COLO668 (cell line): ENCODE results near the gene DOCK10.
"Not testable (repeated sequence)": the region's sequence is repeated elsewhere in the genome, so short reads cannot be mapped to it uniquely, and the experiment has no call there.

Experiments used
- DNase-seq: peaks from one replicate; lab custom pipeline; 2025; ENCODE audit not compliant: unreplicated experiment; lab: John Stamatoyannopoulos, UW

Gene DOCK10

DNA sequence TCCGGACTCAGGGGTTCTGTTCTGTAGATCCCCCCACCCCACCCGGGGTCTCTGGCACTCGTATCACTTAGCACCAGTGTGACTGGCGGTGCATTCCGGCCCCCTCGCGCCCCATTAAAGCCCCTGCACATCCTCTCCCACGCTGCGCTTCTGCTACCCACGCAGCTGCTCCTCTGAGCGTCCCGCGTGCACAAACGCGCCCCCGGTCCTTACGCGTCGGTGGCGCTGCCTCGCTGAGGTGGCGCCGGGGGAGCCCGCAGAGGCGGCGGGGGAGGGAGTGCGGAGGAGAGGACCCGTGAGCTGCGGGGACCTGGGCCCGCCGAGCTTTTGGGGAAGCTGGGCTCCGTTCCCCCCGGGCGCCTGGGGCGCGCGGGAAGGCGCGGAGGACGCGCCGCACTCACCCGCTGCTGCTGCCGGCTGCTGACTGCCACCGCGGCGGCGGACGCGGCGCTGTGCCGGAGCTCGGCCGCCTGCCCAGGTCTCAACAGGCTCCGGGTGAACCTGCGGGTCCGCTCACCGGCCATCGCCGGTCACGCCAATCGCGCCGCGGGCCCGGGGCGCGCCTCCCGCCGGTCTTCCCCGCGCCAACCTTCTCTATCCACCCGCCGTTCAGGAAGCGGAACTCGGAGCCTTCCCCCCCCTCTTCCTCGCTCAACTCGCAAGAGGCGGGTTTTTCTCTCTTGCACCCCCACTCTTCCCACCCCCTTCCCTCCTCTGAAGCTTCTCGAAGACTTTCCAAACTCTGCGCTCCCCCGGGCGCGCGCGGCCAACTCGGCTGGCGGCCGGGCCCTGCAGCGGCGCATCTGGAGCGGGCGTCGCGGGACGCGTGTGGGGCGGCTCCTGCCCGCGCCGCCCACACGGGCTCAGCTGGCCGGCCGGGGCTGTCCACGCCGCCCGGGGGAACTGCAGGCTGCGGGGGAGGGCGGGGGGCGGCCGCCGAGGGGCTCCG lies at the start of gene DOCK10:
TSS of gene DOCK10 (minus strand) at position 618 of the 949 bp plus-strand sequence. CDS start at position 524, 94 bp downstream.
- peak; percentile 71 for DNase-seq

DNA sequence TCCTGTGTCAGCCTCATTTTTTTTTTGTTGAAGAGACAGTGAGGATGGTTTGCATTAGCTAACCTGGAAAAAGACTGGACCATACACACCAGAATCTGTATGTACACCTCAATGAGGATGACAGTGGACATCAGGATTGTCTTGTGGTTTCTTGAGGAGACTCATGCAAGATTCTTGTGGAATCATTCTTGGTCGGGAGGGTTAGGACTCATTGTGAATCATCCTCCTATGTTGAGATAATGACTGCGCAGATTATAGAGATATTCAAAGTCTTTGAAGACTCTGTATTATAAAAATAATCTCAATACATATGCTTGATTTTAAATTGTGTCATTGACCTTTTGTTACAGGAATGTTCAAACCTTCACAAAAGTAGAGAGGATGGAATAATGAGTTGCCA lies 49.1 kb upstream of the DOCK10 start:
- no peak for DNase-seq

DNA sequence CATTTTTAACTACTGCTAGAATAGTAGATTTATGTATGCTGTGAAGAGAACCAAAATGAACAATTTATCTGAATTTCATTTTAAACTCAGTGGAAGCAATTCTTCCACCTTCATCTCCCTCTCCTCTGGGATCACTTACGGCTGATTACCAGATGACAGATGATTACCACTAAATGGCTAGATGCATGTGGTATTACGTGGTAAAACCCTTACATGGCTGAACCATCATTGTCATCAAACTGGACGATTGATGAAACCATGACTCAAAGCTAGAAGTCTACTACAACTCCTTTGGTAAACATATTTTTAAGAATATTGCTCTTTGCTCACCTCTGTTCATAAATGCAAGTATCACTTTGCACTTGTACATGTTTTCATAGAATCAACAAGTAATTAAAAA lies 48.5 kb upstream of the DOCK10 start:
- DNase-seq, result no peak

DNA sequence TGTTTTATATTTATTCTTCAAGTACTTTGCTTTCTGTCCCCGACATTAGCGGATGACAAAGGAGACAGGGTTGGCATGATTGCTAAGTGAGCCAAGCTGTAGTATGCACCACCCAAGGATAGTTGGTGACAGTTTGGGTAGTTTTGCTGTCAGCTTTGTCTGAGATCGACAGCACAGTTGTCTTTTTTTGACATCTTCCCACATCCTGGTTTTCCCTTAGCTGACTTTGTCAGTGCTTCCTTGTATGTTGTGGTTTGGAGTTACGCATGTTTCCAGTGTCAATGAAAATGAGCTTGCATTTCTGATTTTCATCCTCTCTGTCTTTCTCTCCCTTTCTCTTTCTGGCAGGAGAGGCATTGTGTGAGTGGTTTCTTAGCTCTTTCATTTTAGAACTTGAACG lies 44.6 kb upstream of the DOCK10 start:
- DNase-seq, result no peak

DNA sequence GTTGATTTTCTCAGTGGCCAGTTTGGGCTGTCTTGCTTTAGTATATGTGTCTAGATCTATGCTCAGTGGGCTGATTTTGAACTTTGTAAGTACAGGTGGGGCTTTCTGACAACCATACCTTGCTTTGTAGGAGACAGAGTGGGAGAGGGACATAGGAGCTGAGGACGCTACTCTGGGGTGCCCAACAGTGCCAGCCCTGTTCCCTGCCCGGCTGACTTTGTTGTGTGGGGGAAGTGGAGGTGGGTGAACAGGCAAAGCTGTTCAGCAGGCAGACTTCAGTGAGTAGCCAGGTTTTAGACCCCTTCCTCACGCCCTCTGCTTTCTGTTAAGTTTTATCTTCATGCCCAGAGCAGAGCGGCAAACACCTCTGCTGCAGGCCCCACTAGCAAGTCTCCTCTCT lies 44.2 kb upstream of the DOCK10 start:
- no peak for DNase-seq

DNA sequence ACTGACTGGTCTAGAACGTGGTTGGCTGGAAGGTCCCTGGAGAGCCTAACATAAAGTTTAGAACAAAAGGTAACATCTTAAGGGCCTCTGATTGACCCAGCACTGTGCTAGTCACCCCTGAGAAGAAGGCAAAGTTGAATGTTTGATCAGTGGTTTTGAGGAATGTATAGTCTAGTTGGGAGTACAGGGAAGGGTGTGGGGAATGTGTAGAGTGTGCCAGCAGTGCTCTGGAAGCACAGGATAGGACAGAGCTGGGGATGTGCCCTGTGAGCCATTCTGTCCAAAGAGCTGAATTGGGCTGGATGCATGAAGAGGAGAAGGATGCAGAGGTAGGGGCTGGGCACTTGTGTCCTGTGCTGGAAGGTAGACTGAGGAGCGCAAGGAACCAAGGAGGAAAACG lies 41.0 kb upstream of the DOCK10 start:
- DNase-seq, result no peak

DNA sequence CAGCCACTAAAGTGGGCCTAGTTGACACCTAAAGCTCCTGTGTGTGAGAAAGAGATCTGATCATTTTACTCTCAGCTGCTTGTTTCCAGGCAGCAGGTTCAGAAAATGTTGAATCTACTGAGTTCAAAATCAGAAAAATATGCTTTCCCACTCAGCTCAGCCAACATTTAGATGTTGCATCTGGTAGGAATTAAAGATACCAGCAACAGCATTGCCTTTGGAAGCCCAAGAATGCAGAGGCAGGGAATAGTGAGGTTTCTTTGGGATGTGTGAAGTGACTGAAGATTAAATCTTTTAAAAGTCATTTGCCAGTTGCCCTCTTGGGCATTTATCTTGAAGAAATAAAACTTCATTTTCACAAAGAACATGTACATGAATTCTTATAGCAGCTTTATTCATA lies 33.9 kb upstream of the DOCK10 start:
- no peak for DNase-seq

DNA sequence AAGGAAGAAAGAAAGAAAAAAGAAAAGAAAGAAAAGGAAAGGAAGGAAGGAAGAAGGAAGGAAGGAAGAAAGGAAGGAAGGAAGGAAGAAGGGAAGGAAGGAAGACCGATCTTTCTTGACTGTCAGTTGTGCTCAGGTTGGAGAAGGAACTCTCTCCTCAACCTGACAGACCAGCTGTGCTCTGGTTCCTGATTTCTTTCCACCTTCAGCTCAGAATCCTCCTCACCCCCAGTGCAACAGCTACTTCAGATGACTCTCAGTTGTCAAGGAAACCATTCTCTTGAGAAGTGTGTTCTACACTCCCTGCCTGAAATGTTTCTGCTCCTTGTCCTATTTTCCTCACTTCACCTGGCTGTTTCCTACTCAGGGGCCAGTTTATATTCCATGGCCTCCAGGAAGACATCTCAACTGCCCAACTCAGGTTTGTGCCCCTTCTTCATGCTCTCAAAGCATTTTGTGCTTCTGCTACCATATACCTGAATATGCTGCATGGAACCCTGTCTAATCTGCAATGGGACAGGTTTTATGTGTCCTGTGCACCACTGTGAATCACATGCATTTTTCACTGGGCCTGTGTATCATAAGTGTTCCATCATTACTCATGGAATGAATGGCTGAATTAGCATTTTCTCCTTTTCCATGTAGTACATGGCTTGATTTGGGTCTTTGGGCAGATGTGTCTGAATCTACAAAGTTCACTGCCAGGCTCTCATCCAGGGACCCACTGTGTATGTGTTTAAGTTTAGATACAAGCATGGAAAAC lies 32.8 kb upstream of the DOCK10 start:
- no peak for DNase-seq

DNA sequence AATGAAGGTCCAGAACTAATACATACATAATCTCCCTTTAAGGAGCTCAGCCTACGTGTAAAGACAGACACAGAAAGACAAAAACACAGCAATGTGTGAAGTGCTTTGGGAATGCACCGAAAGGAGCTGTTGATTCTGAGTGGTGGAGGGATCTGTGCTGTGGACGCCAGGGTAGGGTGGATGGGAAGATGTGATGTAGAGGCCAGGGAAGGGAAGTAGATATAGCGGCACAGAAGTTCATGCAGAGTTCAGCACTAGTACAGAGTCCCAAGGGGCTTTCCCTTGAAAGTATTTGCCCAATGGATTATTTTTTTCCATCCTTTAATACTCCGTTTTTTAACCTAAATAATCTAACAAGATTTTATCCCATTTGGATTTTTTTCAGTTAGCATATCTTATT lies 32.1 kb upstream of the DOCK10 start:
- no peak for DNase-seq

DNA sequence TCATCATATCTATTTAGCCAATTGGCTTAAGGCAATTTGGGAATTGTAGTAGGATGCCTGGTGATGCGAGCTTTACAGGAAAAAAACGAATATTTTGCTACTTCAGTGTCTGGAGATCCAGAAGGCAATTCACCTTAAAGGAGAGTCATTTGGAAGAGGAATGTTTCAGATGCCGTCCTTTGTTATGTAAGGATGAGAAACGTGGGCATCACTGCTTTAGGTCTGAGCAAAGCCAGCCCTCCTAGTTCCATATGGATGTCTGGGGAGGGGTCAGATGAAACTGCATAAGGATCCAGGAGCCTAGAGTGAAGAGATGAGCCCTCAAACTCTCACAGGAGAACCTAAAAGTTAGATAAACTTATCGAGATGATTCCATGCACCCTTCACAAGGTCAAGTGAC lies 30.9 kb upstream of the DOCK10 start:
- DNase-seq, result no peak

DNA sequence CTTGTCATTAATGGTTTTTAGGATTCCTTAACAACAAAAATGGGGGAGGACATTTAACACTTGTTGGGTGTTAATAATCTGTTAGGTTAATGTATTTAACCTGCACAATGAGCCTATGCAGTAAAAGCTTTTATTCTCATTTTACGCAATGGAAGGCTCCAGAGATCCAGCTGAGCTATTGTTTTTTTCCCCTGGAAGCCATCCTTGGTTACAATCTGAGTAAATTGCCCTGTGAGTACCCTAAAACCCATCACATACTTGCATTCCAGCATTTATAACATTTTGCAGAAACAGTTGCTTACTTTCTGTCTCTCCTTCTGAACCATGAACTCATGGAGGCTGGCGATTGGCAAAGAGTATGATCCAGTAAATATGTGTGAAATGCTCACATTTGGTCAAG lies 30.2 kb upstream of the DOCK10 start:
- DNase-seq, result no peak

DNA sequence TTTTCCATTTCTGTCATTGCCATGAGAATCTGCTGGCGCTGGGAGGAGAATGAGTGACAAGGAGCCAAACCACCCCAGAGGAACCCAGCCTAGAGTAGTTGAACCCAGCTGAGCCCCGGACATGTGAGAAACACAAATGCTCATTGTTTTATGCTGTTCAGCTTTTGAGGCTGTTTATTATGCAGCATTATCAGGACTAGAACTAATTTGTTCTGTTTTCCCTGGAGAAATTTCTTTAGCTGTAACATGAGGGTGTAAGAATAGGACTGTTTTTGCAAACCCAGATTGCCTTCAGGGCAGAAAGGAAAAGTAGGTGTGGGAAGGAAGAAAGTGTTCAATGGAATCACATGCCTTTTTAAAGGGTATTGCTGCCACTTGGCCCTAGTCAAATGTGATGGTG lies 28.5 kb upstream of the DOCK10 start:
- no peak for DNase-seq

DNA sequence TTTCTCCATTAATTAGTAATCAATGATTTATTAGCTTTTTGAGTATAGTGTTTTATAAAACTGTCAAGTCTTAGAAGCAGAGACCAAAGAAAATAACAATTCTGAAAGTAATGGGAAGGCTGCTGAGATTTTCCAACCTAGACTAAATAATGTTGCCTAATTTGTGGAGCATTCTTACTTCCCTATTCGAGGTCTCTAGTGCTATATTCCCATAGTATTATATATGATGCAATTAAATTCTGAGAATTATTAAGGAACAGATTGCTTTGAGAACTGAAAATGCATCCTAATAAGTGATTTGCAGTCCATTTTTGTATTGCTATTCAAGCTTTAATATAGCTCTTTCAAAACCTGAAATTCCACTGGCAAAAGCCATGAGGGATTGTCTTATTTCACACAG lies 27.7 kb upstream of the DOCK10 start:
- DNase-seq, result no peak

DNA sequence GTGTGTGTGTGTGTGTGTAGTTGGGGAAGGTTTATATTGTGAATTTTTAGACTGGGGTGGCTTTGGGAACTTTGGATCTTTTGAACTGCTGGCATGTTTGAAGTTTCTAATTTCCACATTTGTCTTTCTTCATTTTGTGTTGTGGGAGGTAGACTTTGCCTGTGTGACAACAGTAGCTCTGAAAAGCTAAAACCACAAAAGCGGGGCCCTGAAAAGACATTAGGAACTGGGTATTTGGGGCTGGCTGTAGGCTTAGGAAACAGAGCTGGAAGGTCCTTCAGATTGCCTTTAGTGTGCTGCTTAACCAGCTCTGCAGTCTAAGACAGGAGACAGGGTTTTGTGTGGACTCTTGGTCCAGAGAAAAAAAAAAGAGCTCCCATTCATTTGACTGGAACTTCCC lies 27.2 kb upstream of the DOCK10 start:
- no peak for DNase-seq

DNA sequence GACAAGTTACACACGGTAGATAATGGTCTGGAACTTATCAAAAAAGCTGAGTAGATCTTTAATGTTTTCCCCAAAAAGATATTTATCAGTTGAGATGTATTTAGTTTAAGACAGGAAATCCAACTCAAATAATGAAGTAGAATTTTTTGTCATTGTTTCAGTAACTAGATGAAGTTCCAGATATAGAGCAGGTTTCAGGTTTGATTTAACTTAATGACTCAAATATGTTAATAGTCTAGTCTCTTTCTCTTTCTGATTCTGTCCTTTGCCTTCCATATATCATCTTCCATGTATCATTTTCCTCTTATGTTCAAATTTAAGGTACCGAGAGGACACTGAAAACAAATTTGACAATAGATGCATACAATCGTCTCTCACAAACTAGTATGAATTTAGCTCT lies 23.6 kb upstream of the DOCK10 start:
- DNase-seq, result no peak

DNA sequence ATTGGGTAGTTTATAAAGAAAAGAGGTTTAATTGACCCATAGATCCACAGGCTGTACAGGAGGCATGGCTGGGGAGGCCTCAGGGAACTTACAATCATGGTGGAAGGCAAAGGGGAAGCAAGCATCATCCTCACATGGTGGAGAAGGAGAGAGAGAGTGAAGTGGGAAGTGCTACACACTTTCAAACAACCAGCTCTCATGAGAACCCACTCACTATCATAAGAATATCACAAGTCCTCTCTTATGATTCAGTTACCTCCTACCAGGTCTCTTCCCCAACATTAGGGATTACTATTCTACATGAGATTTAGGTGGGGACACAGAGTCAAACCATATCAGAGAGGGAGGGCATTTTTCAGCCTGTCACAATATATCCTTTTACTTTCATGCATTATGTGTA lies 22.7 kb upstream of the DOCK10 start:
- no peak for DNase-seq

DNA sequence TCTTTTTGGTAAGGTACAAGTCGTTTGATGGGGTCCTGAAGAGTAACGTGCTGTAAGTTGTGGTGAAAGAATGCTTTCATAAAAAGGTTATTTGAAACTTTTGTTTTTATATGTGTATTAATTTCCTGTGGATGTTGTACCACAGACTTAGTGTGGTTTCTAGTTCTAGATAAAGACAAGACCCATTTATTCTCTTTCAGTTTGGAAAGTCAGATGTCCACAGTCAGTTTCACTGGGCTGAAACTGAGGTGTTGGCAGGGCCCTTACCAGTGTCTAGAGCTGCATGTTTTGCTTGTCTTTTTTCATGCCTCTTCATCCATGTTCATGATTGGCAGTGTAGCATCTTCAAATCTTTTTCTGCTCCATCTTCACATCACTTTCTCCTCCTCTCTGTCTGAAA lies 22.1 kb upstream of the DOCK10 start:
- DNase-seq, result no peak

DNA sequence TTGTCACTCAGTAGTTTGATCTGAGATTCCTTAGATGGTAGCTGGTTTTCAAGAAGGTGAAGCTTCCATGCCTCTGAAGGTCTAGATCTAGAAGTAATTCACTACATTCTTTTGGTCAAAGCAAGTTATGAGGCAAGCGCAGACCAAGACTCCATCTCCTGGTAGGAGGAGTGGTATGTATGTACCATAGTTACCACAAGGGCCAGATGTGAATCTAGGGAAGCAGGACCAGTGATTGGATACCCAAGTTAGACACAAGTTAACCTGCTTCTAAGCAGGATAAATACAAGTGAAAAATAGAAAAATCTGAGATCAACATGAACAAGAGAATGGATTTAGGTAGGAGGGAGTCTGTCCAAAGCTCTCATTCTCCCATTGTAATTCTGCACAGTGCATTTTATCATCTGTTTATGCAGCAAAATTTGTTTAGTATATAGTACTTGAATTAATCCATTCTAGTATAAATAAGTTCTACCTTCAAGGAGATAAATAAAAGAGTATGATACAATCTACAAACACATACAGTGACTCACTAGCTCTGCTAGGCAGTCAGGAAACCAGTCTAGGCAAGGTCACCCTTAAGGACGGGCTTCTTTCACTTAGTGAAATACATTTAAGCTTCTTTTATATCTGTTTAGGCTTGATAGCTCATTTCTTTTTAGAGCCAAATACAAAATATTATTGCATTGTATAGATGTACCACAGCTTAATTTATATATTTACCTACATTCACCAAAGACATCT lies 14.2 kb upstream of the DOCK10 start:
- no peak for DNase-seq

DNA sequence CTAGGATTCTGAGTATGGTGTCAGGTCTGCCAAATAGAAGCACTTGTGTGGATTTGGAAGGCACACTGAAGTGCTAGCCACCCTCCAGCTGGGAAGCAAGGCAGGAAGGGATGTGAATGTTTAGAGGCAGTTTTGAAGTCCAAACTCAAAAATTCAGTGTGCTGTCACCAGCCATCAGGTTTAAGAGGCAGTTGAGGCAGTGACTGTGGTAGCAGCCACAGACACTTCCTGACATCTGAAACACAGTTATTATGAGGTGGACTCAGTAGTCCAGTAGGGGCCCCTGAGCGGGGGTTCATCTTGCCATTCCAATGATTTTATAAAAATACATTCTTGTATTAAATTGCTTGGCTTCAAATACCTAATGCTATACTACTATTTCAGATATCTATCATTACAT lies 13.4 kb upstream of the DOCK10 start:
- DNase-seq, result no peak

DNA sequence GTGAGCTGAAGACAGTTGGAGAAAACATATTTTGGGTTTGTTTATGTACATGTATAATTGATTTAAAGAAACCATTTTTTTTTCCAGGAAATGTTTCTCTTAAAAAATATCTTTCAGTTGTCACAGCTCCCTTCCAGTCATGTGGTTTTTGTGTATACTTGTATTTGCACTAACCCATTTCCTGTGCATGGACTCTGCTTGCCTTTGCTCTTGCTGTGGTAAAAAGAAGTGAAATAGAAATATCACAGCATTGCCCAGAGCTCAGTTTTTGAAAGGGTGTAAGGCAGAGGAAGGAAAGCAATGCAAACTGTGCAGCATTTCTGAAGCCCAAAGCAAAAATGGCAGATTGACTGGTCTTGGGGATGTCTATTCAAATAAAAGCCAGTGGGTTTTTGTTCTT lies 10.4 kb upstream of the DOCK10 start:
- no peak for DNase-seq

DNA sequence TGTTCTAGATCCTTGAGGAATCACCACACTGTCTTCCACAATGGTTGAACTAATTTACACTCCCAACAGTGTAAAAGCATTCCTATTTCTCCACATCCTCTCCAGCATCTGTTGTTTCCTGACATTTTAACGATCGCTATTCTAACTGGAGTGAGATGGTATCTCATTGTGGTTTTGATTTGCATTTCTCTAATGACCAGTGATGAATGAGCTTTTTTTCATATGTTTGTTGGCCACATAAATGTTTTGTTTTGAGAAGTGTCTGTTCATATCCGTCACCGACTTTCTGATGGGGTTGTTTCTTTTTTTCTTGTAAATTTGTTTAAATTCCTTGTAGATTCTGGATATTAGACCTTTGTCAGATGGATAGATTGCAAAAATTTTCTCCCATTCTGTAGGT lies 5.2 kb upstream of the DOCK10 start:
- DNase-seq, result not testable (repeated sequence)

DNA sequence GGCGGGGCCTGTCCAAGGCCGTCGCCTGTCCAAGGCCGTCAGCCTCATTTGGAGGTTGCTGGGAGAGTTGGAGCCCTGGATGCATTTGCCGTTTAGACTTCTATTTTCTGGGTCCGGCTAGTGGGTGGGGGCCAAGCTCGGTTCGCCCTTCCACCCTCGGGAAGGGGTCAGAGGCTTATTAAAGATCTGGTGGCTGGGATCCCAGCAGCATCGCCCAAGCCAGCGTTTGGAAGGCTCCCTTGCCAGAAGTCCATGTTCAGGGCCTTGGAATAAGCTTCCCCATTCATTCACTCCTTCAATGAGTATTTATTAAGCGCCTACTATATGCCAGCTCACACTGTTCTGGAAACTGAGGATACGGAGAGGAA lies 516 bp upstream of the DOCK10 start:
- no peak for DNase-seq
